MM.1S (cell line): ENCODE results near the gene PDK1.

Experiments used
- EZH2 ChIP-seq: fragments of 300-600 bp; sonication (generic); optimal IDR thresholded peaks from 2 replicates; pipeline ENCODE3; 2017; ENCODE audit warnings: low read depth, mild to moderate bottlenecking, antibody characterized with exemption, low read length, mixed read lengths
- TF ChIP-seq, protein P1 (sequence below): fragments of 300-600 bp; sonication (generic); IDR thresholded peaks from 2 replicates; pipeline ENCODE4 v1.5.1; 2016; ENCODE audit warnings: antibody characterized with exemption, low read length, mixed read lengths

DNA sequence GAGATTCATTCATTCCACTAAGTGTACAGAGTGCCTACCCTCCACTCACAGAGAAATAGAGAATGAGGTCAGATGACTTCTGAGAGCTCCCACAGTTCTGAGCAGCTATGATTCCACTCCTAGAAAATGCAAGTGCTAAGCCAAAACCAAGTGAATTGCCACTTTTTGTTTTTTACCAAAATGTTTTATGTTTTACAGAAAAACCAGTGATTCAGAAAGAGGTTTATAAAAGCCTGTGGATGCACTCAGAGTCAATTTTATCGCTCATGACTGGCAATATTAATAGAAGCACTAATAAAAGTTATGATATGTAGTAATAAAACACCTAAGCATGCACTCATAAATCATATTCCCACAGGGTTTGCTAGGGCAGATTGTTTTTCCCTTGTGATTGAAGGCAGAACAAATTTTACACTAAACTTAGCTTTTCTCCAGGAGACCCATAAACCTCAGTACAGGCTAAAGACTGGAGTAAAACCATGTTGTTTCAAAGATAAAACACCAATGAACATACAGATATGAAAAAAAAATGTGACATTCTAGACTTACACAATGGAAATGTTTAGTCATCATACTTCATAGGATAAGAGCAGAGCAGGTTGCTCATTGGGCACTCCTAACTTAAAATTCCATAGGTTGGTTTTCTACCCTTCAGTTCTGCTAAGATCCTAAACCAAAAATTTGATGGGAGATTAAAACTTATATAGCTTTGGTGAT is 67.5 kb downstream of the PDK1 start:
- TF ChIP-seq, protein P1, sequence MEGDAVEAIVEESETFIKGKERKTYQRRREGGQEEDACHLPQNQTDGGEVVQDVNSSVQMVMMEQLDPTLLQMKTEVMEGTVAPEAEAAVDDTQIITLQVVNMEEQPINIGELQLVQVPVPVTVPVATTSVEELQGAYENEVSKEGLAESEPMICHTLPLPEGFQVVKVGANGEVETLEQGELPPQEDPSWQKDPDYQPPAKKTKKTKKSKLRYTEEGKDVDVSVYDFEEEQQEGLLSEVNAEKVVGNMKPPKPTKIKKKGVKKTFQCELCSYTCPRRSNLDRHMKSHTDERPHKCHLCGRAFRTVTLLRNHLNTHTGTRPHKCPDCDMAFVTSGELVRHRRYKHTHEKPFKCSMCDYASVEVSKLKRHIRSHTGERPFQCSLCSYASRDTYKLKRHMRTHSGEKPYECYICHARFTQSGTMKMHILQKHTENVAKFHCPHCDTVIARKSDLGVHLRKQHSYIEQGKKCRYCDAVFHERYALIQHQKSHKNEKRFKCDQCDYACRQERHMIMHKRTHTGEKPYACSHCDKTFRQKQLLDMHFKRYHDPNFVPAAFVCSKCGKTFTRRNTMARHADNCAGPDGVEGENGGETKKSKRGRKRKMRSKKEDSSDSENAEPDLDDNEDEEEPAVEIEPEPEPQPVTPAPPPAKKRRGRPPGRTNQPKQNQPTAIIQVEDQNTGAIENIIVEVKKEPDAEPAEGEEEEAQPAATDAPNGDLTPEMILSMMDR, result no peak
- TF ChIP-seq EZH2, result no peak
